ENCODE data around the gene ERICH6B. TPM values are rescaled to one million over a fixed set of nuclear protein-coding genes. Genes with fewer than 3 reads are reported as not detected.

The ERICH6B gene
- total RNA-seq, 1 donor from 2014 or later = not detected

- H3K4me3 Mint-ChIP-seq = no peak overlapping the region
- intact Hi-C loops (cut with micrococcal nuclease) = loop anchor here (5.0 kb wide), 1 partner anchor 495 kb away; no protein-coding TSS in a partner anchor
Observed at GRCh38 chr13:45626731-45627374, 11.3 kb upstream of the ERICH6B start.

GRCh38 chr13:45623516-45624090, 8.1 kb upstream of the ERICH6B start:
- Mint-ChIP-seq H3K27me3 (peaks cover 41% of the 10 kb centered on the region), H3K4me1 (no peaks in the 10 kb centered on the region), H3K4me3 (no peak overlapping the region), H3K27ac (no peak overlapping the region), H3K36me3 (ENCODE audit: low read depth) (no peaks in the 10 kb centered on the region), H3K9me3 (no peaks in the 10 kb centered on the region)
- intact Hi-C loops (cut with micrococcal nuclease) = loop anchor here (5.0 kb wide), 2 partner anchors 94 to 699 kb away; no protein-coding TSS in a partner anchor
- DNase-seq = peak; percentile 63

More at GRCh38 chr13:45626731-45627374, 11.3 kb upstream of the ERICH6B start:
- Mint-ChIP-seq H3K36me3 (ENCODE audit: low read depth) (no peaks in the 10 kb centered on the region), H3K27me3 (peaks cover 18% of the 10 kb centered on the region), H3K4me1 (no peaks in the 10 kb centered on the region), H3K9me3 (no peaks in the 10 kb centered on the region), H3K27ac (no peak overlapping the region)
- no peak for DNase-seq

GRCh38 chr13:45621950-45622349, 6.4 kb upstream of the ERICH6B start:
- intact Hi-C loops (cut with micrococcal nuclease) = loop anchor here (5.0 kb wide), 2 partner anchors 95 to 700 kb away; no protein-coding TSS in a partner anchor
- Mint-ChIP-seq H3K27ac (no peak overlapping the region), H3K4me3 (no peak overlapping the region), H3K9me3 (peaks cover 3% of the 10 kb centered on the region), H3K36me3 (ENCODE audit: low read depth) (no peaks in the 10 kb centered on the region), H3K4me1 (no peaks in the 10 kb centered on the region), H3K27me3 (peaks cover 58% of the 10 kb centered on the region)
- DNase-seq = no peak

GRCh38 chr13:45607931-45608330, 7.6 kb downstream of the ERICH6B start:
- intact Hi-C loops (cut with micrococcal nuclease) = no loop called here
- Mint-ChIP-seq H3K9me3 (no peaks in the 10 kb centered on the region), H3K27me3 (peaks cover 33% of the 10 kb centered on the region), H3K36me3 (ENCODE audit: low read depth) (no peaks in the 10 kb centered on the region), H3K4me1 (no peaks in the 10 kb centered on the region), H3K4me3 (no peak overlapping the region), H3K27ac (no peak overlapping the region)
- DNase-seq = no peak

- intact Hi-C loops (cut with micrococcal nuclease) = no loop called here
- no peaks in the 10 kb centered on the region for H3K36me3 Mint-ChIP-seq (ENCODE audit: low read depth)
- DNase-seq = no peak
- H3K9me3 Mint-ChIP-seq = no peaks in the 10 kb centered on the region
- no peak overlapping the region for H3K27ac Mint-ChIP-seq
- no peak overlapping the region for H3K4me3 Mint-ChIP-seq
- peaks cover 21% of the 10 kb centered on the region for H3K27me3 Mint-ChIP-seq
- H3K4me1 Mint-ChIP-seq = no peaks in the 10 kb centered on the region
Observed at GRCh38 chr13:45604892-45605291, 10.6 kb downstream of the ERICH6B start.

- no peaks in the 10 kb centered on the region for H3K9me3 Mint-ChIP-seq
- H3K27me3 Mint-ChIP-seq = peaks cover 16% of the 10 kb centered on the region
- no peaks in the 10 kb centered on the region for H3K4me1 Mint-ChIP-seq
- H3K36me3 Mint-ChIP-seq (ENCODE audit: low read depth) = no peaks in the 10 kb centered on the region
- no peak overlapping the region for H3K4me3 Mint-ChIP-seq
- no peak overlapping the region for H3K27ac Mint-ChIP-seq
- intact Hi-C loops (cut with micrococcal nuclease) = no loop called here
- no peak for DNase-seq
Observed at GRCh38 chr13:45603338-45603737, 12.2 kb downstream of the ERICH6B start.

GRCh38 chr13:45602183-45603170, 13.1 kb downstream of the ERICH6B start:
- Mint-ChIP-seq H3K4me1 (no peaks in the 10 kb centered on the region), H3K9me3 (no peaks in the 10 kb centered on the region), H3K4me3 (no peak overlapping the region), H3K36me3 (ENCODE audit: low read depth) (no peaks in the 10 kb centered on the region), H3K27ac (no peak overlapping the region), H3K27me3 (peaks cover 16% of the 10 kb centered on the region)
- intact Hi-C loops (cut with micrococcal nuclease) = no loop called here
- no peak for DNase-seq

GRCh38 chr13:45601680-45602079, 13.9 kb downstream of the ERICH6B start:
- H3K27me3 Mint-ChIP-seq = peaks cover 17% of the 10 kb centered on the region
- H3K27ac Mint-ChIP-seq = no peak overlapping the region
- DNase-seq = no peak
- H3K36me3 Mint-ChIP-seq (ENCODE audit: low read depth) = no peaks in the 10 kb centered on the region
- no peaks in the 10 kb centered on the region for H3K4me1 Mint-ChIP-seq
- intact Hi-C loops (cut with micrococcal nuclease) = no loop called here
- H3K9me3 Mint-ChIP-seq = no peaks in the 10 kb centered on the region
- no peak overlapping the region for H3K4me3 Mint-ChIP-seq

- Mint-ChIP-seq H3K4me3 (no peak overlapping the region), H3K27me3 (peaks cover 19% of the 10 kb centered on the region), H3K36me3 (ENCODE audit: low read depth) (no peaks in the 10 kb centered on the region), H3K9me3 (no peaks in the 10 kb centered on the region), H3K4me1 (no peaks in the 10 kb centered on the region), H3K27ac (no peak overlapping the region)
- intact Hi-C loops (cut with micrococcal nuclease) = no loop called here
- no peak for DNase-seq
Observed at GRCh38 chr13:45598597-45598996, 16.9 kb downstream of the ERICH6B start.

GRCh38 chr13:45596800-45597475, 18.6 kb downstream of the ERICH6B start:
- Mint-ChIP-seq H3K36me3 (ENCODE audit: low read depth) (no peaks in the 10 kb centered on the region), H3K4me3 (no peak overlapping the region), H3K27me3 (peaks cover 18% of the 10 kb centered on the region), H3K4me1 (no peaks in the 10 kb centered on the region), H3K27ac (no peak overlapping the region), H3K9me3 (no peaks in the 10 kb centered on the region)
- intact Hi-C loops (cut with micrococcal nuclease) = no loop called here
- DNase-seq = no peak

- H3K4me3 Mint-ChIP-seq = no peak overlapping the region
- no peak for DNase-seq
- intact Hi-C loops (cut with micrococcal nuclease) = no loop called here
- no peaks in the 10 kb centered on the region for H3K36me3 Mint-ChIP-seq (ENCODE audit: low read depth)
- H3K4me1 Mint-ChIP-seq = no peaks in the 10 kb centered on the region
- peaks cover 18% of the 10 kb centered on the region for H3K27me3 Mint-ChIP-seq
- no peaks in the 10 kb centered on the region for H3K9me3 Mint-ChIP-seq
- H3K27ac Mint-ChIP-seq = no peak overlapping the region
Observed at GRCh38 chr13:45595965-45596364, 19.6 kb downstream of the ERICH6B start.

GRCh38 chr13:45594764-45595163, 20.8 kb downstream of the ERICH6B start:
- H3K9me3 Mint-ChIP-seq = no peaks in the 10 kb centered on the region
- no peak overlapping the region for H3K27ac Mint-ChIP-seq
- H3K4me3 Mint-ChIP-seq = no peak overlapping the region
- H3K36me3 Mint-ChIP-seq (ENCODE audit: low read depth) = no peaks in the 10 kb centered on the region
- H3K27me3 Mint-ChIP-seq = peaks cover 16% of the 10 kb centered on the region
- intact Hi-C loops (cut with micrococcal nuclease) = no loop called here
- DNase-seq = no peak
- no peaks in the 10 kb centered on the region for H3K4me1 Mint-ChIP-seq

- Mint-ChIP-seq H3K4me1 (no peaks in the 10 kb centered on the region), H3K27ac (no peak overlapping the region), H3K27me3 (peaks cover 14% of the 10 kb centered on the region), H3K4me3 (no peak overlapping the region), H3K9me3 (no peaks in the 10 kb centered on the region), H3K36me3 (ENCODE audit: low read depth) (no peaks in the 10 kb centered on the region)
- DNase-seq = no peak
- intact Hi-C loops (cut with micrococcal nuclease) = no loop called here
Observed at GRCh38 chr13:45594227-45594626, 21.3 kb downstream of the ERICH6B start.
